HG02642 (cell line): Measurements from ENCODE around the gene FAM72D.
"Not testable (repeated sequence)": the region's sequence is repeated elsewhere in the genome, so short reads cannot be mapped to it uniquely, and the experiment has no call there.

ENCODE experiments used
- ATAC-seq: cut with Tn5 transposase; IDR thresholded peaks from one replicate; pipeline ENCODE4 v1.9.1; 2021; ENCODE audit warnings: mild to moderate bottlenecking; ENCODE audit not compliant: unreplicated experiment, poor library complexity

Gene FAM72D

DNA sequence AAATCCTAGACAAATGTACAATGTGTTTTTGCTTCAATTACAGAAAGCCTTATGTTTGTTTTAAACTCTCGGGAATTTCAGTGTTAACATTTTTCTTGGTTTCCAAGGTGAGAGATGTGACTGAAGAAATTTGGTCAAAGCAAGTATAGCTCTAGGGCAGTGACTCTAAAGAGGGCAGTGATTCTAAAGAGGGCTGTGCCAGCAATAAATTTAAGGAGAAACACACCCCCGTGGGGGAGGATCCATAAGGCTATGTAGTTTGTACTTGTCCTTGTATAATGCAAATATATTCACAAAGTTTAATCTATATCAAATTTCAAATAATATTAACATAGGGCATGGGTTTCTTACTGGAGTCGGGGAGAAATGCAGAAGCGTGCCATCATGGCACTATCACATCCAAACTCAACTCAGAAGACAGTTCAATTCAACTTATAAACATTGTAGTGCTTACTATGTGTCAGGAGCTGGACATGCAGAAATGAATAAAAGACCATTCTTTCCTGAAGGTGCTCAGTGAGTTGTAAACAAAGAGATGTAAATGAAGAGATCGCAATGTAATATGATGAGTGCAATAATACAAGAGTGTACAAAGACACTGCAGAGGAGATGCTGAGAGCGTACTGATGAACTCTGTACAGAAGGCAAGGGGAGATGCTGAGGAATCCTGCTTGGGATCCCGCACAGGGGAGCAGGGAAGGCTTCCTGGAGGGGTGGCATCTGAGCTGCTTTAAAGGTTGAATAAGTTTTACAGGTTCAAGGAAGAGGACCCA is 13.1 kb upstream of the FAM72D start:
- ATAC-seq = not testable (repeated sequence)

DNA sequence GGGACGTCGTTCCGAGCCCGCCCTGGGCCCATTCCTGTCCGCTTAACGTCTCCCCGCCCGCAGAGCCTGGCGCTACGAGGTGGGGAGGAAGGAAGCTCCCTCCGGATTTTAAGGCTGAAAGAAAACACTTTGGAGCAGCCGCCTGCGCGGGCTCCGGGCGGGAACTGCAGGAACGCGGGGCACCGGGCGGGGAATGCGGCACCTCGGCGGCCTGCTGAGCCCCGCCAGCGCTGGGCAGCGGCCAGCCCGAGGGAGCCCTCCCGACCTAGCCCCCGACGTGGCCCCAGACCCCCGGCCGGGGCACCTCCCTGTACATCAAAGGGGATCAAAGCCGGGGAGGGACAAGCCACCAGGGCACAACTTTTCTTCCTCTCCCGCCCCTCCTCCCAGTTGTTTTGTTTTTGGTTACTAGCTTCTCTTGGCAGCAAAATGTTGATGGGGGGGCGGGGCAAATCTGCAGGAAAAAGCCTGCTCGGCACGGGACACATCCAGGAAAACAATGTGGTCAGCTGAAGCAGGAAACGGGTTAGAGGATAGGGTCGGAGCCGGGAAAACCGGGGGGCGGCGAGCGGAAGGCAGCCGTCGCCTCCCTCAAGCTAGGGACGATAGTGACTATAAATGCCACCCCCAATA is 2.1 kb upstream of the FAM72D start:
- not testable (repeated sequence) for ATAC-seq

GRCh38 chr1:145094655-145095211 is 1.0 kb upstream of the FAM72D start:
- peak; percentile 12 for ATAC-seq

GRCh38 chr1:145101725-145102124 is 6.0 kb downstream of the FAM72D start:
- not testable (repeated sequence) for ATAC-seq

DNA sequence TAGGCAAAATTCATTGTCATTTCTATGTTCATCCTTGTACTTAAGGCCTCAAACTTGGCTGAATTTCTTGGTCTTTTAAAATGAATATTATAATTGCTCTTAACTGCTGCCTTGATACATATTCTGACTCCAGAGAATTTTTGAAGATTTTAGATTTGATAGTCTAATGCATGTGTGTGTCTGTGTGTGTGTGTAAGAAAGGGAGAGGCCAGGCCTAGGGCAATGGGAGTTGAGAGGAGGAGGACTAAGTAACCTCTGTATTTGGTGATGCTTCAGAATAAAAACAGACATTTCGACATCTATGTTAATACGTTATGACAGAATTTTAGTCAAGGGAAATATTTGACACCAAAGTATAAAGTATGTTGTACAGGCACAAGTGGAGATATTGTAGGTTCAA is 7.5 kb downstream of the FAM72D start:
- ATAC-seq = not testable (repeated sequence)

- not testable (repeated sequence) for ATAC-seq
Observed at GRCh38 chr1:145111674-145112073, 15.9 kb downstream of the FAM72D start.

DNA sequence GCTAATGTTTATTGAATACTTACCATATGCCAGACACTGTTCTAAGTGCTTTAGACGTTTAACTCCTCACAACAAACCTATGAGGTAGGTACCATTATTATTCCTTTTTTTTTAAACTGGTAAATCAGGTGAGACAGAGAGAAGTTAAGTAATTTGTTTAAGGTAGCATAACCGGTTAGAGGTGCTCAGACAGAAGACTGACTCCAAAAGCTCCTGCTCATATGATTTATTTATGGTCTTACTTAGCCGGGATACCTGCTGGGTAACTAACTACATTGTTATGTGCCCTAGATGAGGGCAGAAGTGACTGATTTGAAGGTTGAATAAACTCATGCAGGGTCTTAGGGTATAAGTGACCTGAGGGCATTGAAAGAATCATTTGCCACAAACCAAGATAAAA is 16.9 kb downstream of the FAM72D start:
- ATAC-seq = not testable (repeated sequence)

DNA sequence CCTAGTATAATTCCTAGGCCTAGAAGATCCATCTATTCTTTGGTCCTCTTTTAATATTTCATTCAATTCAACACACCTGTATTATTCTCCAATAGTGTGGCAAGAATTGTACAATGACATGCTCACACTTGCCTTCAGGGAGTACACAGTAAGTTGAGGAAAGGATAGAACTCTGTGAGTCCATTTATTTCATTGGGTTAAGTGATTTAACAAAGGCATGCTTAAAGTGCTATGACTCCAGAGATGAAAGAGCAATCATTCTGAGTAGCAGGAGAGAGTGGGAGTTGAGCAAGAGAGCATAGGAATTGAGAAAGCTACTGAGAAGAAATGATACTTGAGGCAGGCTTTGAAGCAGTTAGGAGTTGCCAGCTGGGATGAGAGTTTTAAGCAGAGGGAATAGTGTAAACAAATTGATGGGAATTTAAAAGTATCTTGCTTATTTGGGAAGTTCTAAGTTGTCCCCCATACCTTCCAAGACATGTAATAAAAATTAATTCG is 18.8 kb downstream of the FAM72D start:
- not testable (repeated sequence) for ATAC-seq

- ATAC-seq = not testable (repeated sequence)
Observed at GRCh38 chr1:145115587-145116493, 20.1 kb downstream of the FAM72D start.

- ATAC-seq = not testable (repeated sequence)
Observed at GRCh38 chr1:145119842-145120241, 24.1 kb downstream of the FAM72D start.

GRCh38 chr1:145122344-145123061 is 26.7 kb downstream of the FAM72D start:
- not testable (repeated sequence) for ATAC-seq

DNA sequence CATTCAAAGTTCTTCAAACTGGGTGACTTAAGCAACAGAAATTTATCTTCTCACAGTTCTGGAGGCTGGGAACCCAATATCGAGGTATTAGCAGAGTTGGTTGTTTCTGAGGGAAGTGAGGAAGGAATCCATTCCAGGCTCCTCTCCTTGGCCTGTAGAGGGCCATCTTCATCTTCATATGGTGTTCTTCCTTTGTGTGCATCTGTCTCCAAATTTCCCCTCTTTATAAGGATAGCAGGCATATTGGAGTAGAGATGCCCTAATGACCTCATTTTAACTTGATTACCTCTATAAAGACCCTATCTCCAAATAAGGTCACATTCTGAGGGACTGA is 27.3 kb downstream of the FAM72D start:
- not testable (repeated sequence) for ATAC-seq

DNA sequence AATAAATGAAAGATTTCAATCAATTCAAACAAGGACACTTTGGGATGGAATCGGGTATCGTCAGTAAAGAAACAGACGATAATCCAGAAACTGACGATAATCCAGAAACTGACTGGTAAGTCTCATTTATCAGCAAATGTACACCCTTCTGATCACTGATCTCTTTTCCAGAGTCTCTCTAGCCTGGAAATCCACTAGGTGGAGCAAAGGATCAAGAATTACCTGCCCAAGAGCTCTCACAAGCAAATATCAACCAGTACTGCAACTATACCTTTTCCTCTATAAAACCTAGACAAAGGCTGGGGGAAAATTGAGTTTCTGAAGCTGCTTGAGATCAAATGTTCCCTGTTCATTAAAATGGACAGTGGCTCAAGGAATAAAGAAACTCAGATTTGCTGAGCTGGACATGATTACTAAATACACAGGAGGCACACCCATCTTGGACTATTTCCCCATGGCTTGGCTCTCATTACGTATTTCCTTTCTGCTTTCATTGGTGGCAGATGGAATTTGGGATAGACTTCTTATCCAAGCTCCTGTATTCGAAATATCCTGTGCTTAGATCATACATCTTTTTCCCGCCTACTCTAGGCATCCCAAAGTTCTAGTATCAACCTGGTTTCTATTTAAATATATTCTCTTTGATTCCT is 28.3 kb downstream of the FAM72D start:
- not testable (repeated sequence) for ATAC-seq

- not testable (repeated sequence) for ATAC-seq
Observed at GRCh38 chr1:145125112-145125511, 29.3 kb downstream of the FAM72D start.

DNA sequence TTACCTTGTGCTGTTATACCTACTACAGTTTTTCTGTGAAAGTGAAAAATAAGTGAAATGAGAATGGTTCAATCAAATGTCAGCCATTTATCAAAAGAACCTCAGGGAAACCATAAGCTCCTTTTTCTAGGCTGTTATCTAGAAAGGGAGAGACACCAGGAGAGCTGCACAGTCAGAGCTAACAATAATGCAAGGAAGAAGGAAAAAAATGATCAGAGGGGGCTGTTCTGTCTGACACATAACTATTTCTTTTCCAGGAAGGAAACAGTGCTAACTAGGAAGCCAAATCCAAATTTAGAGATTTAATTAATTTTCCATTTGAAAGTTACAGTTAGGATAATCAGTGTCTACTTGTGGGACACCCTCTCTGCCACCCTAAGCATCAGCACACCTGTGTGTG is 31.4 kb downstream of the FAM72D start:
- ATAC-seq = not testable (repeated sequence)

- ATAC-seq = not testable (repeated sequence)
Observed at GRCh38 chr1:145128697-145129469, 33.1 kb downstream of the FAM72D start.

DNA sequence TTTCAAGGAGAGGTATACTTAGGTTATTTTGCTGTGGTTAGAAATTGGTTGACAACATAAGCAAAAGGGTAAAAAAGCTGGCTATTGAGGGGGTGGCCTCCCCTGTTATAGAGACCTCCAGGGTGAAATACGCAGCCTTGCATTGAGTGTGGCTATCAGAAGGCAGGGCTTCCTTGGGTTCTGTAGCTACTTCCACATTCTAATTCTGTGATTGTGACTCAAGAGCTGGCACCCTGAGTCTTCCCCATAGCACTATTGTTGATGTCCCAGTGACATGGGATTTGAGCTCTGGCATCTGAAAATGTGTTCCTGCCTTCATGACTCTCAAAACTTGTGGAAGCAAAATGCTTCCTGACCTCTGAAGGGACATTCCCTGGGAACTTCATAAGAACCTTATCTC is 38.7 kb downstream of the FAM72D start:
- ATAC-seq = not testable (repeated sequence)

DNA sequence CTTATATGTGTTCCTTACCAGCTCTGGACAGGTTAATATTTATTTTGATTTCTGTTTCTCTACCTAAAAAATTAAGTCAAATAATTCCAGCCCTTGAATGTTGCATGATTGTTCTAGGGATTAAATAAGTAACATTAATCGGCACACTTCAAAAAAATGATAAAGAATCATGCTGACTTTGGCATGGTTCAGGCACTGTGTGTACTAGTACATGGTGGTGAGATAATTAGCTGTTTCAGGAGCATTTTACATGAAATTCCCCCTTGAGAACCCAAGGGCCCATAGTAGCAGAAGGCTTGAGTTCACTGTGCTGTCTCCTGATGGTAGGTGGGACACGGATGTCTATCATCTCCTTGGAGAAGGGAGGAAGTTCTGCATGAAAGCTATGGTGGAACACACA is 44.8 kb downstream of the FAM72D start:
- ATAC-seq = not testable (repeated sequence)
